OCI-LY3 (cell line): ENCODE measurements around the gene RASD1.

Source experiments
- EZH2phosphoT487 ChIP-seq: fragments of 200-600 bp; shearing (Covaris generic); IDR thresholded peaks from 2 replicates; pipeline ENCODE4 v1.6.1; 2018; ENCODE audit warnings: antibody characterized with exemption, mixed run types, low read depth
- TF ChIP-seq, protein P1 (sequence below): fragments of 200-600, 300-600 bp; sonication (generic); IDR thresholded peaks from 2 replicates; pipeline ENCODE4 v1.5.1; 2014; ENCODE audit warnings: antibody characterized with exemption, low read length, low read depth

- TF ChIP-seq, protein P1, sequence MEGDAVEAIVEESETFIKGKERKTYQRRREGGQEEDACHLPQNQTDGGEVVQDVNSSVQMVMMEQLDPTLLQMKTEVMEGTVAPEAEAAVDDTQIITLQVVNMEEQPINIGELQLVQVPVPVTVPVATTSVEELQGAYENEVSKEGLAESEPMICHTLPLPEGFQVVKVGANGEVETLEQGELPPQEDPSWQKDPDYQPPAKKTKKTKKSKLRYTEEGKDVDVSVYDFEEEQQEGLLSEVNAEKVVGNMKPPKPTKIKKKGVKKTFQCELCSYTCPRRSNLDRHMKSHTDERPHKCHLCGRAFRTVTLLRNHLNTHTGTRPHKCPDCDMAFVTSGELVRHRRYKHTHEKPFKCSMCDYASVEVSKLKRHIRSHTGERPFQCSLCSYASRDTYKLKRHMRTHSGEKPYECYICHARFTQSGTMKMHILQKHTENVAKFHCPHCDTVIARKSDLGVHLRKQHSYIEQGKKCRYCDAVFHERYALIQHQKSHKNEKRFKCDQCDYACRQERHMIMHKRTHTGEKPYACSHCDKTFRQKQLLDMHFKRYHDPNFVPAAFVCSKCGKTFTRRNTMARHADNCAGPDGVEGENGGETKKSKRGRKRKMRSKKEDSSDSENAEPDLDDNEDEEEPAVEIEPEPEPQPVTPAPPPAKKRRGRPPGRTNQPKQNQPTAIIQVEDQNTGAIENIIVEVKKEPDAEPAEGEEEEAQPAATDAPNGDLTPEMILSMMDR, result no peak
- TF ChIP-seq EZH2phosphoT487, result no peak
Observed at GRCh38 chr17:17540278-17540906, 44.2 kb upstream of the RASD1 start.
